Lower lobe of right lung (tissue), 2 donors: ENCODE measurements around the gene ATP2C2. TPM values are rescaled to one million over a fixed set of nuclear protein-coding genes. Genes with fewer than 3 reads are reported as not detected.

Experiments used
- ATAC-seq, 2 donors: fragments of 200-7000 bp; cut with Tn5 transposase; one replicate each; pipeline ENCODE4 v1.9.1; 2020 to 2022; ENCODE audit warnings: mild to moderate bottlenecking in 2 of 2, moderate library complexity in 2 of 2
- DNase-seq: peaks from one replicate; pipeline ENCODE4 v3.0.0-alpha.2; 2020
- H3K27ac ChIP-seq: fragments of 200-600 bp; one replicate; pipeline ENCODE4 v1.8.0; 2022
- H3K27me3 ChIP-seq: fragments of 200-600 bp; one replicate; pipeline ENCODE4 v1.8.0; 2022; ENCODE audit warnings: low read depth
- H3K36me3 ChIP-seq: fragments of 200-600 bp; one replicate; pipeline ENCODE4 v1.8.0; 2022; ENCODE audit warnings: mild to moderate bottlenecking
- H3K4me1 ChIP-seq: fragments of 200-600 bp; one replicate; pipeline ENCODE4 v1.8.0; 2022
- H3K4me3 ChIP-seq: fragments of 200-600 bp; one replicate; pipeline ENCODE4 v1.8.0; 2022; ENCODE audit warnings: mild to moderate bottlenecking
- H3K9me3 ChIP-seq: fragments of 200-600 bp; one replicate; pipeline ENCODE4 v1.8.0; 2022
- intact Hi-C: fragments of 100-400 bp; cut with DNase I; formaldehyde crosslinking; loops from one replicate; pipeline ENCODE4 v1.11.0; 2022
- total RNA-seq: library from RNA; stranded (reverse); fragmentation: NEBNext Ultra II Directional; extraction: Animal tissue kit (Norgen Biotek cat#: 25700); gene quantifications from one replicate; pipeline ENCODE4 v1.2.1, GENCODE V29; 2021
- TF ChIP-seq, protein P1 (sequence below): fragments of 200-600 bp; IDR thresholded peaks from one replicate; pipeline ENCODE4 v1.8.0; 2022; ENCODE audit warnings: antibody characterized with exemption, mild to moderate bottlenecking
- donor health status: DM: no; HTN: yes; CAD: no; lungs with severe emphysema.

The ATP2C2 gene
- total RNA-seq, 1 donor from 2014 or later = 56.2 TPM

GRCh38 chr16:84367750-84368307 lies 509 bp upstream of the ATP2C2 start:
- TF ChIP-seq, protein P1, sequence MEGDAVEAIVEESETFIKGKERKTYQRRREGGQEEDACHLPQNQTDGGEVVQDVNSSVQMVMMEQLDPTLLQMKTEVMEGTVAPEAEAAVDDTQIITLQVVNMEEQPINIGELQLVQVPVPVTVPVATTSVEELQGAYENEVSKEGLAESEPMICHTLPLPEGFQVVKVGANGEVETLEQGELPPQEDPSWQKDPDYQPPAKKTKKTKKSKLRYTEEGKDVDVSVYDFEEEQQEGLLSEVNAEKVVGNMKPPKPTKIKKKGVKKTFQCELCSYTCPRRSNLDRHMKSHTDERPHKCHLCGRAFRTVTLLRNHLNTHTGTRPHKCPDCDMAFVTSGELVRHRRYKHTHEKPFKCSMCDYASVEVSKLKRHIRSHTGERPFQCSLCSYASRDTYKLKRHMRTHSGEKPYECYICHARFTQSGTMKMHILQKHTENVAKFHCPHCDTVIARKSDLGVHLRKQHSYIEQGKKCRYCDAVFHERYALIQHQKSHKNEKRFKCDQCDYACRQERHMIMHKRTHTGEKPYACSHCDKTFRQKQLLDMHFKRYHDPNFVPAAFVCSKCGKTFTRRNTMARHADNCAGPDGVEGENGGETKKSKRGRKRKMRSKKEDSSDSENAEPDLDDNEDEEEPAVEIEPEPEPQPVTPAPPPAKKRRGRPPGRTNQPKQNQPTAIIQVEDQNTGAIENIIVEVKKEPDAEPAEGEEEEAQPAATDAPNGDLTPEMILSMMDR = no peak
- Histone ChIP-seq H3K4me1 (no peaks in the 10 kb centered on the region), H3K27me3 (peaks cover 41% of the 10 kb centered on the region), H3K27ac (peak overlapping the region; percentile 74), H3K36me3 (no peaks in the 10 kb centered on the region), H3K4me3 (peak overlapping the region; percentile 55), H3K9me3 (no peaks in the 10 kb centered on the region)
- ATAC-seq = peak; percentile 73 to 77
- intact Hi-C loops = no loop called here
- peak; percentile 66 for DNase-seq

GRCh38 chr16:84369105-84369504 lies 767 bp downstream of the ATP2C2 start:
- Histone ChIP-seq H3K36me3 (no peaks in the 10 kb centered on the region), H3K27me3 (peaks cover 41% of the 10 kb centered on the region), H3K4me3 (peak overlapping the region; percentile 55), H3K9me3 (no peaks in the 10 kb centered on the region), H3K4me1 (no peaks in the 10 kb centered on the region), H3K27ac (no peak overlapping the region)
- intact Hi-C loops = no loop called here
- ATAC-seq (no peak), DNase-seq (no peak)
- TF ChIP-seq, protein P1 = no peak

- Histone ChIP-seq H3K4me3 (no peak overlapping the region), H3K4me1 (no peaks in the 10 kb centered on the region), H3K27ac (no peak overlapping the region), H3K36me3 (no peaks in the 10 kb centered on the region), H3K27me3 (peaks cover 41% of the 10 kb centered on the region), H3K9me3 (no peaks in the 10 kb centered on the region)
- DNase-seq = no peak
- TF ChIP-seq, protein P1 = no peak
- intact Hi-C loops = no loop called here
- peak; percentile 7 to 13 for ATAC-seq
Observed at GRCh38 chr16:84369938-84370627, 1.7 kb downstream of the ATP2C2 start.

DNA sequence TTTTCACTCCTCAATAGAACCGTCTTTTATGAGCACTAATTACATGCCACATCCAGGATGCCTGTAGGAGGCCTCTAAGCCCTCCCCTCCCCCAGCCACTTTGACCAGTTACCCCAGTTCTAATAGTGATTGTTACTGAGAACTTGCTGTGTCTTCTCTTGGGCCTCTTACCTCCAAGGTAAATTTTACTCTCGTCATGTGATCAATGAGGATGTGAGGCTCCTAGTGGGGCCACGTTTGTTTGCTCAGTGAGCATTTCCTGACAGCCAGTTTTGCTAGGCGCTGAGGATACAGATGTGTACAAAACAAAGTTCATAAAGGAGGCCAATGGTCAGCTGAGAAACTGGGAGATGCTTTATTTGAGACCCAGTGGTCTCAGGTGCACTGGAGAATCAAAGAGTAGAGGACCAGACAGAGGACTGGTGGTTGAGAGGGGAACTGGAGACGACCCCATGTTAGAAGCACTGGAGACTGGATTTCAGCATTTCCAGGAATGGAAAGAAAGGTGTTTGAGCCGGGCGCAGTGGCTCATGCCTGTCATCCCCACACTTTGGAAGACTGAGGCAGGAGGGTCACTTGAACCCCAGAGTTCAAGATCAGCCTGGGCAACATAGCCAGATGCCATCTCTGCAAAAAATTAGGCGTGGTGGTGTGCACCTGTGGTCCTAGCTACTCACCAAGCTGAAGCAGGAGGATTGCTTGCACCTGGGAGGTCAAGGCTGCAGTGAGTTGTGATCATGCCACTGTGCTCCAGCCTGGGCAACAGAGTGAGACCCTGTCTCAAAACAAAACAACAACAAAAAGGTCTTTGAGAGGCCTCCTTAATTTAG lies 2.6 kb downstream of the ATP2C2 start:
- Histone ChIP-seq H3K9me3 (no peaks in the 10 kb centered on the region), H3K4me1 (no peaks in the 10 kb centered on the region), H3K4me3 (no peak overlapping the region), H3K36me3 (no peaks in the 10 kb centered on the region), H3K27ac (no peak overlapping the region), H3K27me3 (peaks cover 38% of the 10 kb centered on the region)
- TF ChIP-seq, protein P1 = no peak
- intact Hi-C loops = no loop called here
- ATAC-seq = no peak
- no peak for DNase-seq

GRCh38 chr16:84371553-84371865 lies 3.2 kb downstream of the ATP2C2 start:
- no peaks in the 10 kb centered on the region for H3K4me1 ChIP-seq
- peaks cover 37% of the 10 kb centered on the region for H3K27me3 ChIP-seq
- H3K4me3 ChIP-seq = no peak overlapping the region
- H3K27ac ChIP-seq = no peak overlapping the region
- no peaks in the 10 kb centered on the region for H3K36me3 ChIP-seq
- TF ChIP-seq, protein P1 = no peak
- H3K9me3 ChIP-seq = no peaks in the 10 kb centered on the region
- DNase-seq = no peak
- intact Hi-C loops = no loop called here
- ATAC-seq = no peak
